Stimulated activated naive B cell treated with anti-CD40 and anti-IgM and Interleukin-4, amounts not matched to agents 10 μg/mL and 1 μg/mL and 100 μg/mL, for 72 hours (primary cell): ENCODE measurements around the gene AGMO.

Source experiments
- ATAC-seq, 2 donors: fragments of 150-1000 bp; cut with Tn5 transposase; replicated peaks; 2 replicates each; pipeline ENCODE4 v1.10.0; 2021; ENCODE audit warnings: moderate library complexity in 1 of 2
- DNase-seq: peaks from one replicate; pipeline ENCODE4 v3.0.0; 2021
- H3K27ac Mint-ChIP-seq: one replicate; pipeline ENCODE4 v1.8.0; 2022; ENCODE audit warnings: mild to moderate bottlenecking, mixed read lengths
- H3K27me3 Mint-ChIP-seq, 2 donors: one replicate each; pipeline ENCODE4 v1.8.0; 2022; ENCODE audit warnings: mixed read lengths in 2 of 2
- H3K36me3 Mint-ChIP-seq, 2 donors: one replicate each; pipeline ENCODE4 v1.8.0; 2022; ENCODE audit warnings: mixed read lengths in 2 of 2, mild to moderate bottlenecking in 1 of 2
- H3K4me1 Mint-ChIP-seq, 2 donors: one replicate each; pipeline ENCODE4 v1.8.0; 2022; ENCODE audit warnings: mixed read lengths in 2 of 2, mild to moderate bottlenecking in 1 of 2
- H3K4me3 Mint-ChIP-seq, 2 donors: one replicate each; pipeline ENCODE4 v1.8.0; 2022; ENCODE audit warnings: mild to moderate bottlenecking in 2 of 2, mixed read lengths in 2 of 2, moderate library complexity in 1 of 2
- H3K9me3 Mint-ChIP-seq, 2 donors: one replicate each; pipeline ENCODE4 v1.8.0; 2022; ENCODE audit warnings: mixed read lengths in 2 of 2, mild to moderate bottlenecking in 1 of 2

AGMO gene

DNA sequence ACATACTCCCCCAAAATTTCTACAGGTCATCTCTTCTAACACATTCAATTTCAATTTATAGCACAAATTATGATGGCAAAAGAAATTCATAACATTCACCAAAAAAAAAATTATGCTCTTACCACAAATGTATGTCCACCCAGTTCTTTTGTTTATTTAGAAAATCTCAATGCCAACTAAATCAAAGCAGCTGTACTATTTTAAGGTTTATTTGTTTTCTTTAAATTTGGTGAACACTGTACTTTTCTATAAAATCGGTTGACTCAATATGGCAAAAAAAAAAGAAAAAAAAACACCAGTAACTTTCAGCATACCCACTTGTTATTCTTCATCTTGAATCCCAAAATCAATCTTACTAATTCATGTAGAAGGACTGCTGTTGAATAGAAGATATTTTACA, 225.7 kb downstream of the AGMO start:
- no peaks in the 10 kb centered on the region for H3K36me3 Mint-ChIP-seq
- DNase-seq (no peak), ATAC-seq (no peak)
- no peaks in the 10 kb centered on the region for H3K4me1 Mint-ChIP-seq
- H3K9me3 Mint-ChIP-seq: peaks cover 7% of the 10 kb centered on the region in 2 donors
- no peak overlapping the region for H3K4me3 Mint-ChIP-seq
- no peak overlapping the region for H3K27ac Mint-ChIP-seq
- H3K27me3 Mint-ChIP-seq: no peaks in the 10 kb centered on the region

DNA sequence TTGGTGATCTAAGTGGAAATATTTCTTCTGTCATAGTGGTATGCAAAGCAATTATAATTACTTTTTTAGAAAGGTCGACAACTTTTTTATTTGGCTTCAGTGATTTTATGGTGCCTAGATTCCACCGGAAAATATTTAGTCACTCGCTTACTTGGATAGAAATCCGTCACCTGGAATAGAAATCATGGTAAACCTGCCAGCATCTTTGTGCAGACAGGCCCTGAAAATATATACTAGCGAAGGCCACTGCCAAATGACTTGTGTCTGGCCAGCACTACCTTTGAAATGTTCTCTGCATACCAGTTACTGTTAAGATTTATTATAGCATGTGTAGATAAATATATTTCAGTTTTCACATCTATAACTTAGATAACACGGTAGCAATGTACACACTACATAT, 226.4 kb downstream of the AGMO start:
- Mint-ChIP-seq H3K4me3 (no peak overlapping the region), H3K27ac (no peak overlapping the region), H3K4me1 (no peaks in the 10 kb centered on the region), H3K27me3 (no peaks in the 10 kb centered on the region), H3K9me3 (peaks cover 5 to 6% of the 10 kb centered on the region in 2 donors), H3K36me3 (no peaks in the 10 kb centered on the region)
- no peak for DNase-seq
- ATAC-seq: no peak

DNA sequence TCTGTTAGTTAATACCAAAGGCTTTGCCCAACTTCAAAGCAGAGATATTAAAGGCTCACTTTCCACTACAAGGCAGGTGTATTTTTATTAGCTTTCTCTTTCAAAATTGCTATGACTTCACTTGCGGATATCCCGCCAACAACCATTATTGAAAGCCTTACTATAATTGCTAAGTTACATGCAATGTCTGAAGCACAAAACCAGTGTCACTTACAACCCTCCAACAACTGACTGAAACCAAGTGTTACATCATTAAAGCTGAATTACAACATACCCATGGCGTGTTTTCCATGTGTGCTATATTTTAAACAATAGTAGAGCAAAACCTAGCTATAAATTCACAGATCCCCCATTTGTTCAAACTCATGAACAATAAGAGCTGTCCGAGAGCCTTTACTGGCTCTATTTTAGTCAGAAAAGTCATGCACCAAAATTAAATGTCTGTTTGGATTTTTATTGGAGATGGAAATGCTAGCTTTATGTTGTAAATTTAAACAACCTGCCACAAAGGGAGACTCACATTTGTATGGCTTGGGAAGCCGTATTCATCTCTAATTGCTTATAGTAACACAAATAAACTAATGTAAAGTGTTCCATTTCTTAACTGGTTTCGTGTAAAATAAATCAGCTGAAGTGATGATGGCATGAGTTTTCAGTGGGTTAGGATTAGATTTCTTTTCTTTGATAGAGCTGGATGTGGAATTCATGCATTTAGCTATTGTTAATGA, 227.1 kb downstream of the AGMO start:
- ATAC-seq (no peak), DNase-seq (no peak)
- H3K9me3 Mint-ChIP-seq: peaks cover 5 to 6% of the 10 kb centered on the region in 2 donors
- H3K27me3 Mint-ChIP-seq: no peaks in the 10 kb centered on the region
- no peak overlapping the region for H3K27ac Mint-ChIP-seq
- no peaks in the 10 kb centered on the region for H3K36me3 Mint-ChIP-seq
- H3K4me1 Mint-ChIP-seq: no peaks in the 10 kb centered on the region
- H3K4me3 Mint-ChIP-seq: no peak overlapping the region

DNA sequence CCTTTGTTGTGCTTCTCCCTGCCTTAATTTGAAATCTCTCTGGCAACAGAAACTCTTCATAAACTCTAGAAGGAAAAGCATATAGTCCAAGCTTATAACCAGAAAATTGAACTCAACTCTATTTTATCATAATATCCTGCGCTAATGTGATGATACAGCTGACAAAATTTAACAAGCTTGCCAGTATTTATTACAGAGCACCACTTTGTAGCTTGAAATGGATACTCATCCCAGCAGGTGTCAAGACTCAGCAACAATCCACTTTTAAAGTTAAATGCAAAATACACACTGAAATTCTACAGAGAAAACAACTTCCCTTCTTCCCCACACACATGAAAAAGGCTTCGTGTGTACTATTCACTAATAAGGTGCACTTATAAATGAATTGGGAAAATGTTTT, 228.9 kb downstream of the AGMO start:
- no peak for ATAC-seq
- no peak for DNase-seq

DNA sequence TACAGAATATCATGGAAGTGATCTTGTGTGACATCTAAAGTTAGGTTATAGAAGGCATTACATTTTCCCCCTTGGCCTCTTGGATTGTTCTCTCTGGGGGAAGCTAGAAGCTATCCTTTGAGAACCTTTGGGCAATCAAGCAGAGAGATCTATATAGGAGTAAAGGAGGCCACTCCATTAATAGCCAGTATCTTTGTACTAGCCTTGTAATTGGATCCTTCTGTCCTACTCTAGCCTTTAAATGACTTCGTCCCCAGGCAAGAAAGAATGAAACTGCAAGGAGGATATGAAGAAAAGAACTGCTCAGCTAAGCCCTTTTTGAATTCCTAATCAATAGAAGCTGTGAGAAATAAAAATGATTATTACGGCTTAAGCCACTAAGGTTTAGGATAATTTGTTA, 230.9 kb downstream of the AGMO start:
- no peaks in the 10 kb centered on the region for H3K36me3 Mint-ChIP-seq
- no peaks in the 10 kb centered on the region for H3K9me3 Mint-ChIP-seq
- H3K4me3 Mint-ChIP-seq: no peak overlapping the region
- no peak for DNase-seq
- H3K27me3 Mint-ChIP-seq: no peaks in the 10 kb centered on the region
- no peaks in the 10 kb centered on the region for H3K4me1 Mint-ChIP-seq
- ATAC-seq: no peak
- no peak overlapping the region for H3K27ac Mint-ChIP-seq

More for the DNA sequence above, 228.9 kb downstream of the AGMO start:
- H3K4me3 Mint-ChIP-seq: no peak overlapping the region
- H3K9me3 Mint-ChIP-seq: no peaks in the 10 kb centered on the region
- H3K4me1 Mint-ChIP-seq: no peaks in the 10 kb centered on the region
- no peaks in the 10 kb centered on the region for H3K27me3 Mint-ChIP-seq
- H3K27ac Mint-ChIP-seq: no peak overlapping the region
- no peaks in the 10 kb centered on the region for H3K36me3 Mint-ChIP-seq

DNA sequence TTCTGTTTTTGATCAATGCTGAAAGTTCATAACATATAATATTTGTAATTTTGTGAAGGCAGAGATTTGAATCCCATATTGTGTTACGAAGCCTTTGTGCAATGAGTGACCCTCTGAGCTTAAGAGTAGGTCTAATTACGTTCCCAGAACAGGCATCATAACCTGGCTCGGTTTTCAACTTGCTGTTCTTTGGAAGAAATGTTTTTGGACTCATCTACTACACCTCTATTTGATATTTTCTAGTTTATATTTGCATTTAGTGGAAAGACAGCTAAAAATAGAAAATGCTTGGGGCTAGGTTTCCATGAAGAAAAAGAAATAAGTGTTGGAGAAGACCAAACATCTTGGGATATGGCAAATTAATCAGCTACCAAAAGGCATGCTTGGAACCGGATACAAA, 234.8 kb downstream of the AGMO start:
- Mint-ChIP-seq H3K27me3 (no peaks in the 10 kb centered on the region), H3K4me1 (no peaks in the 10 kb centered on the region), H3K9me3 (no peaks in the 10 kb centered on the region), H3K36me3 (no peaks in the 10 kb centered on the region), H3K27ac (no peak overlapping the region), H3K4me3 (no peak overlapping the region)
- DNase-seq (no peak), ATAC-seq (no peak)

DNA sequence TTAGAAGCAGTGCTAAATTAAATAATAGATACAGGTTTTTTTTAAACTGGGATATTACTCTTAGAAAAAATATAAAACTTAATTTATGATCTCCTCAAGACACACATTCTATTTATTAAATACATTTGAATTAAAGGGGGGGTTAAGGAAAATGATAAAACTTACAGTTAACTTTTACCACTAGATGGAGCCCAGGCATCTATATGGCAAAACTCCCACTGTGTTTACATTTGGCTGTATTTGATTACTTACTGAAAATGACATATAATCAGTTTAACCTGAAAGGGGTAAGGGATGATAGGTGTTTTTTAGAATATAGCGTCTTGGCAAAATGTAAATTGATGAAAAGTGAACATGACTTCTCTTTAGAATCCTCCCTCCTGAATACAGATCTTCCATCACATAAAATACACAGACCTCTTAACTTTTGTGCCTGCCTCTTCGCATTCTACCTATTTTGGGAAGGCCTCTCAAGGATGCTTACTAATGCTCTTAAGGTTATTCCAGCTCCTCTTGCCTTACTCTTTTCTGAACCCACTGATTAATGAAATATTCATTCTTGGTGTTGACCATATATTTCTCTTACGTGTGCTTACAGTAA, 235.7 kb downstream of the AGMO start:
- Mint-ChIP-seq H3K4me3 (no peak overlapping the region), H3K27ac (no peak overlapping the region), H3K36me3 (no peaks in the 10 kb centered on the region), H3K9me3 (no peaks in the 10 kb centered on the region), H3K4me1 (no peaks in the 10 kb centered on the region), H3K27me3 (no peaks in the 10 kb centered on the region)
- DNase-seq (no peak), ATAC-seq (no peak)

DNA sequence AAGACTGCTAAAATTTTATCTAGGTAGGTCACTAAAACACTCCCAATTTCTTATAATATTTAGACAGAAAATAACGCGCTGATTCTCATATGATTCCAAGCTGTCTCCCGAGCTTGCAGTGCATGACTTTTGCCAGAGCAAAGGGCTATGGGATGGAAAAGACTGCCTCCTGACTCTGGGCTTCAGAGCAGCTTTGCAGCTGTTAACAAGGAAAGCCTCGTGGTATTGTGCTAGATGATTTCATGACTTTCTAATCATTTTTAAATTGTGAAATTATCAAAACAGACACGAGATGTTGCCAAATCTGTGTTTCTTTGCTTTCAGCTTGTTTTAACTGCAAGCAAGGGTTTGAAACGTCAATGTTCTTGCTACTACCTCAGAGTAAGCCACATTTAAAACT, 238.3 kb downstream of the AGMO start:
- Mint-ChIP-seq H3K4me1 (no peaks in the 10 kb centered on the region), H3K27me3 (no peaks in the 10 kb centered on the region), H3K27ac (no peak overlapping the region), H3K9me3 (no peaks in the 10 kb centered on the region), H3K36me3 (no peaks in the 10 kb centered on the region), H3K4me3 (no peak overlapping the region)
- no peak for DNase-seq
- no peak for ATAC-seq

DNA sequence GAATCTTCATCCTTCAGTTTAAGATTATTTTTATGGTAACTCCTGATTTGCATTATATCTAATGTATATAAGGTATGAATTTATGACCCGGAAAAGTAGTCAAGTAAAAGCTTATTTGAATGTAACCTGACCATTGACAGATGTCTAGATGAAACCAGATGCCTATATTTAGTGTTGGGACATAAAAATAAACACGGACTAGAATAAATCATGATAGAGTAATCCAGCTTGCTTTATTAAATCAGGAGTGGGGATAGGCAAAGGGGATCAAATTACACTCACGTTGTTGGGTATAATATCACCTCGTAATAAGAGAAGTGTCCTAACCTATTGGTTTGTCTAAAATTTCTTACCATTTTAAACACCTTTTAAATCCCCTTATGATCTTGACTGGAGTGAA, 244.6 kb downstream of the AGMO start:
- Mint-ChIP-seq H3K4me3 (no peak overlapping the region), H3K4me1 (no peaks in the 10 kb centered on the region), H3K9me3 (peaks cover 0 to 2% of the 10 kb centered on the region in 2 donors), H3K27me3 (no peaks in the 10 kb centered on the region), H3K36me3 (no peaks in the 10 kb centered on the region), H3K27ac (no peak overlapping the region)
- ATAC-seq: no peak
- DNase-seq: no peak

DNA sequence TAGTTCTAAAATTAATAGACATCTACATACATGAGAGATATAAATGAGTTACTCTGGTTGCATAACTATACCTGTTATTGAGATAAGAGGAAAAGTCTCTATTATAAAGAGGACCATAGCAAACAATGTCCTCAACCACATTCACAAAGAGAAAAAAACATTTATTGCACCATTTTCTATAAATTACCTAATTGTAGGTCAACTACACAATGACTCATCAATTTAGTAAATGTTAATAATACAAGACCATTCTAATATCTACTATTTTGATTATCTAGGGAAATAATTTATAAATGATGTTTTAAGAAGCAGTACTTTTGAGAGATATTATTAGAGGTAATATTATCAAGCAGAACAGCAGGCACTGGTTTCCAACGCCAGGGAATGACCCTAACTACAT, 246.1 kb downstream of the AGMO start:
- ATAC-seq (no peak), DNase-seq (no peak)
- no peaks in the 10 kb centered on the region for H3K27me3 Mint-ChIP-seq
- peaks cover 0 to 2% of the 10 kb centered on the region in 2 donors for H3K9me3 Mint-ChIP-seq
- H3K4me3 Mint-ChIP-seq: no peak overlapping the region
- H3K27ac Mint-ChIP-seq: no peak overlapping the region
- H3K36me3 Mint-ChIP-seq: no peaks in the 10 kb centered on the region
- no peaks in the 10 kb centered on the region for H3K4me1 Mint-ChIP-seq

DNA sequence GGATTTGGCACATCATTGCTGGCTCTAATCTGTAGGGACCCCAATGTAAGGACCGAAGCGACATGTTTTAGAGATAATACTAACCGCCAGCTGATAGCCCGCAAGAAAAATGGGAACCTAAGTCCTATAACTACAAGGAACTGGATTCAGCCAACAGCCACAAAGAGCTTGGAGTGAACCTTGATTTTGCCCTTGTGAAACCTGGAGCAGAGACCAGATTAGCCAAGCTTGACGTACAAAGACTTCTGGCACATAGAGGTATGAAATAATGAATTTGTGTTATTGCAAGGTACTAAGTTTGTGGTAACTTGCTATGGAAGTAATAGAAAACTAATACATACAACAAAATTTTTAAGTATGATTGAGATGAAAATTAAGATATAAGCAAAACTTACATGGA, 246.9 kb downstream of the AGMO start:
- H3K4me1 Mint-ChIP-seq: no peaks in the 10 kb centered on the region
- no peak overlapping the region for H3K4me3 Mint-ChIP-seq
- peaks cover 0 to 2% of the 10 kb centered on the region in 2 donors for H3K9me3 Mint-ChIP-seq
- H3K27me3 Mint-ChIP-seq: no peaks in the 10 kb centered on the region
- no peak for DNase-seq
- ATAC-seq: no peak
- H3K27ac Mint-ChIP-seq: no peak overlapping the region
- no peaks in the 10 kb centered on the region for H3K36me3 Mint-ChIP-seq

DNA sequence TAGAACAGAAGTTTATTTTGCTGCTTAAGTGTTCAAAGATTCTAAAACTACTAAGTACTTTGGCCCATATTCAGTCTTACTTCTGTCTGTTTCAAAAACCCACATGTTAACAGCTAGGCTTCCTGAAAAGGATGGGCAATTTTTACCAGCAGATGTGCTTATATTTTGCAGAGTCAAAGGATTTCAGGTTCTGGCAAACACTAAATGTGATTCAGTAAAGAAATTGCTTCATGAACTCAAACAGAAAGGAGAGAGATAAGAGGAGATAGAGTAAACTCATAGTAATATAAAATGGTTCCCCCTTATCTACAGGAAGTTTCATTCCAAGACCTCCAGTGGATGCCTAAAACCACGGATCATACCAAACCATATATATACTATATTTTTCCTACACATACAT, 248.5 kb downstream of the AGMO start:
- peaks cover 0 to 2% of the 10 kb centered on the region in 2 donors for H3K9me3 Mint-ChIP-seq
- H3K27me3 Mint-ChIP-seq: no peaks in the 10 kb centered on the region
- no peaks in the 10 kb centered on the region for H3K4me1 Mint-ChIP-seq
- H3K4me3 Mint-ChIP-seq: no peak overlapping the region
- no peaks in the 10 kb centered on the region for H3K36me3 Mint-ChIP-seq
- no peak overlapping the region for H3K27ac Mint-ChIP-seq
- ATAC-seq: no peak
- DNase-seq: no peak

DNA sequence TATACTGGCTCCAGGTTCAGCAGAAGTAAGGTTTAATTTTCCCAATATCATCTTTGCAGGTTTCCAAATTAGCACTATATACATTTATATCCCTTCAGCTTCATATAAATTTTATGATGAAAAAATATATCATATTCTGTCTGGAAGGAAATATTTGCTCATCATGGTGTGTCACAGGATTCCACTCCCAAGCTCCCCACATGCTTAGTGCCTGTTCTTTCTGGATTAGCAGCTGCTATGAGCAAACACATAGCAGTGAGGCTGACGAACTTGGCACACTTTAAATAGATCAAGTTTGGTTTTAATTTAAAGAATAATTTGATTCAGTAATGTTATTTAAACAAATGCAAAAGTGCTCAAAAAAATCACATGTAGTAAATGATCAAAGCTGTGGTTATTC, 251.9 kb downstream of the AGMO start:
- Mint-ChIP-seq H3K36me3 (no peaks in the 10 kb centered on the region), H3K27ac (no peak overlapping the region), H3K9me3 (peaks cover 0 to 2% of the 10 kb centered on the region in 2 donors), H3K4me1 (no peaks in the 10 kb centered on the region), H3K4me3 (no peak overlapping the region), H3K27me3 (no peaks in the 10 kb centered on the region)
- DNase-seq (no peak), ATAC-seq (no peak)

DNA sequence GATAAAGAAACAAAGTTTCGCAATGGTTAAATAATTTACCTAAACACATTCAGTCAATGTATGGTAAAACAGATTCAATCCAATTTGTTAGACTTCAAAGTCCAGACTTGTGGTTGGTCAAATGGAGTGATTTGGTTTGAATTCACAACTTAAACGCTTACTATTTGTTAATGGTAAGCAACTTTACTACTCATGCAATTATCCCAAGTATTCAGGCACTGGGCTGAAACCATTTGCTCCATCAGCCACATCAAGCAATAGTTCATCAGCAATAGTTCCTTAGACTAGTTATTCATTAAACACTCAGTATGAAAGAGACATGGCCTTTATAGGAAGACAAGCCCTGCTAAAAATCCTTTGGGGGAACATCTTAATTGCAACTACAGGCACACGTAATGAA, 253.0 kb downstream of the AGMO start:
- Mint-ChIP-seq H3K27me3 (no peaks in the 10 kb centered on the region), H3K36me3 (no peaks in the 10 kb centered on the region), H3K4me1 (no peaks in the 10 kb centered on the region), H3K27ac (no peak overlapping the region), H3K4me3 (no peak overlapping the region), H3K9me3 (peaks cover 0 to under 1% of the 10 kb centered on the region in 2 donors)
- DNase-seq: no peak
- ATAC-seq: no peak

DNA sequence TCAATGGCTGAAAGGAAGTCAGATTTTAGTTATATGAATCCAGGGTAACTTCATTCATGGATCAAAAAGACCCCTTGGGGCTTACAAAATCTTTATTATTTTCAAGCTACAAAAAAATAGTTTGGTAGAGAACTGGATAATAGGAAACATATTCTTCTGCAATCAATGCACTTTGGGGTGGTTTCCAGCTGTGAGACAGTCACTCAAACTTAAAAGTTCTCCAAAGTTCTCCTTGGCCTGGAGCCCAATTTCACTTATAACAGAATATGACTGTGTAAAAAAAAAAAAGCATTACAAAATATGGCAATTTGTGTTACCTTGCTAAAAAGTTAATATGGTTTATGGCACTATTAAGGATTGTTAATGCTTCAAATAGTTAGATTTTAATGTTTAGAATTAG, 255.5 kb downstream of the AGMO start:
- H3K27me3 Mint-ChIP-seq: no peaks in the 10 kb centered on the region
- no peak for ATAC-seq
- DNase-seq: no peak
- no peaks in the 10 kb centered on the region for H3K36me3 Mint-ChIP-seq
- H3K27ac Mint-ChIP-seq: no peak overlapping the region
- H3K4me3 Mint-ChIP-seq: no peak overlapping the region
- H3K9me3 Mint-ChIP-seq: no peaks in the 10 kb centered on the region
- H3K4me1 Mint-ChIP-seq: no peaks in the 10 kb centered on the region
